Esophagus (tissue), 2 donors: Measurements from ENCODE around the gene GPR26. TPM values are rescaled to one million over a fixed set of nuclear protein-coding genes. Genes with fewer than 3 reads are reported as not detected.

Source experiments
- H3K27ac ChIP-seq, 2 donors: one replicate each; pipeline ENCODE4 v1.5.1; 2013; ENCODE audit warnings: low read depth in 2 of 2, mild to moderate bottlenecking in 2 of 2, inconsistent platforms in 1 of 2, low read length in 1 of 2, moderate library complexity in 1 of 2
- H3K27me3 ChIP-seq, 2 donors: one replicate each; pipeline ENCODE4 v1.6.1; 2013; ENCODE audit warnings: low read length in 2 of 2, control low read depth in 1 of 2, mild to moderate bottlenecking in 1 of 2; ENCODE audit not compliant: insufficient read depth in 2 of 2, control insufficient read depth in 1 of 2
- H3K36me3 ChIP-seq, 2 donors: one replicate each; pipeline ENCODE4 v1.6.1; 2013; ENCODE audit warnings: low read length in 1 of 2; ENCODE audit not compliant: control insufficient read depth in 2 of 2, insufficient read depth in 2 of 2
- H3K4me1 ChIP-seq, 2 donors: one replicate each; pipeline ENCODE4 v1.6.1; 2013; ENCODE audit warnings: low read length in 1 of 2; ENCODE audit not compliant: control insufficient read depth in 2 of 2, insufficient read depth in 2 of 2
- H3K4me3 ChIP-seq, 2 donors: one replicate each; pipeline ENCODE4 v1.5.1; 2013; ENCODE audit warnings: low read length in 2 of 2, mild to moderate bottlenecking in 2 of 2, low read depth in 1 of 2, moderate library complexity in 1 of 2
- H3K9me3 ChIP-seq, 2 donors: one replicate each; pipeline ENCODE4 v1.6.1; 2013; ENCODE audit warnings: mild to moderate bottlenecking in 2 of 2, low read depth in 1 of 2, low read length in 1 of 2, moderate library complexity in 1 of 2; ENCODE audit not compliant: control insufficient read depth in 2 of 2, insufficient read depth in 1 of 2
- WGBS, 2 donors: extraction: QIAGEN DNeasy Blood & Tissue Kit; methylation state at CpG; one replicate each; pipeline ENCODE4 v1.1.7; 2013; 5-methylcytosine and 5-hydroxymethylcytosine counted together
- polyA plus RNA-seq, 2 donors: library from polyadenylated mRNA; stranded (reverse); fragments of 200-250 nt; gene quantifications; one replicate each; pipeline ENCODE4 v1.2.3, GENCODE V29; 2013
- donor health status: healthy with polysubstance abuse.
- donor health status: Bipolar disorder and iron deficiency.

The GPR26 gene
- polyA plus RNA-seq, 2 donors, result not detected

- Histone ChIP-seq H3K27ac (no peak overlapping the region), H3K27me3 (peaks cover under 1 to 4% of the 10 kb centered on the region in 2 donors), H3K36me3 (no peaks in the 10 kb centered on the region), H3K4me1 (no peaks in the 10 kb centered on the region), H3K4me3 (no peak overlapping the region), H3K9me3 (peaks cover 0 to 2% of the 10 kb centered on the region in 2 donors)
- WGBS, 2 donors, result 49 to 63% methylated on average over 1 of the region's 1 CpG
Measured at GRCh38 chr10:123673198-123673597, 7.0 kb downstream of the GPR26 start.

DNA sequence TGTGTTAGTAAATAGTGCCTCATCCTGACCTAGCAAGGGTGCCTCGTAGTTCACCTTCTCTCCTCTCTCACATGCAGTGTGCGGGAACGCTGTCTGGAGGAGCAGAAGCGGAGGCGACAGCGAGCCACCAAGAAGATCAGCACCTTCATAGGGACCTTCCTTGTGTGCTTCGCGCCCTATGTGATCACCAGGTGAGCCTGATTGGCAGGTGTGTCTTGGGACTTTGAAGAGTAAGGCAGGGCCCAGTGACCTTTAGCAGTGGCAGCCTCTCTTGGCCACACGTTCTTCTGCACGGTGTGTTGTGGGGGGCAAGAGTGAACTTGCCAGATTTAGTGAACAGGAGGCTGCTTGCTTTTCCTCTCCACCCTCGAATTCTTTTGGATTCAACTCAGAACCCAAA lies 8.6 kb downstream of the GPR26 start:
- WGBS, 2 donors, result 77% methylated on average over 11 of the region's 11 CpGs
- Histone ChIP-seq H3K9me3 (peaks cover 0 to 2% of the 10 kb centered on the region in 2 donors), H3K36me3 (no peaks in the 10 kb centered on the region), H3K4me3 (no peak overlapping the region), H3K4me1 (no peaks in the 10 kb centered on the region), H3K27me3 (peaks cover 0 to 1% of the 10 kb centered on the region in 2 donors), H3K27ac (no peak overlapping the region)

- 41 to 58% methylated on average over 4 of the region's 4 CpGs for WGBS, 2 donors
- H3K27me3 ChIP-seq, result no peaks in the 10 kb centered on the region
- no peak overlapping the region for H3K27ac ChIP-seq
- H3K36me3 ChIP-seq, result no peaks in the 10 kb centered on the region
- peaks cover 0 to 2% of the 10 kb centered on the region in 2 donors for H3K9me3 ChIP-seq
- no peak overlapping the region for H3K4me3 ChIP-seq
- H3K4me1 ChIP-seq, result no peaks in the 10 kb centered on the region
Measured at GRCh38 chr10:123675811-123676210, 9.7 kb downstream of the GPR26 start.

DNA sequence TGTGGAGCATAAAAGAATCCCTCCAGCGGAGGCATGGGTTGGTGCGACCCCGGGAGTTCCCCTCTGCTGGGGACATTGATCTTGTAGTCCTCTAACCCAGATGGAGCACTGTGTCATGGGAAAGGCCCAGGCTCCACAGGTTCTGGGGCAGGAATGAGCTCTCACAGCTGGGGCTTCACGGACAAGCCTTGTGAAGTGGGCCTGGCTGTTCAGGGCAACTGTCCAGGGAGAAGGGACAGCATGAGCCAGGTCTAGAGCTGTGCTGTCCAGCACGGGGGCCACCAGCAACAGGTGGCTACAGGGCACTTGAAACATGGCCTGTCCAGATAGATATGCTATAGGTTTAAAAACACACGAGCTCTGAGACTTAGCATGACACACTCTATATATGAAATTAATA lies 11.4 kb downstream of the GPR26 start:
- 66 to 78% methylated on average over 6 of the region's 6 CpGs for WGBS, 2 donors
- no peaks in the 10 kb centered on the region for H3K27me3 ChIP-seq
- H3K9me3 ChIP-seq, result peaks cover 0 to 2% of the 10 kb centered on the region in 2 donors
- H3K4me1 ChIP-seq, result no peaks in the 10 kb centered on the region
- H3K4me3 ChIP-seq, result no peak overlapping the region
- no peaks in the 10 kb centered on the region for H3K36me3 ChIP-seq
- no peak overlapping the region for H3K27ac ChIP-seq

GRCh38 chr10:123678376-123678775 lies 12.2 kb downstream of the GPR26 start:
- Histone ChIP-seq H3K4me3 (no peak overlapping the region), H3K27ac (no peak overlapping the region), H3K4me1 (no peaks in the 10 kb centered on the region), H3K36me3 (no peaks in the 10 kb centered on the region), H3K9me3 (peaks cover 0 to 2% of the 10 kb centered on the region in 2 donors), H3K27me3 (no peaks in the 10 kb centered on the region)
- WGBS, 2 donors, result 53 to 65% methylated on average over 5 of the region's 5 CpGs

- Histone ChIP-seq H3K9me3 (no peaks in the 10 kb centered on the region), H3K4me1 (no peaks in the 10 kb centered on the region), H3K27ac (no peak overlapping the region), H3K36me3 (no peaks in the 10 kb centered on the region), H3K4me3 (no peak overlapping the region), H3K27me3 (no peaks in the 10 kb centered on the region)
- 80 to 82% methylated on average over 9 of the region's 9 CpGs for WGBS, 2 donors
Measured at GRCh38 chr10:123681285-123681684, 15.1 kb downstream of the GPR26 start.

DNA sequence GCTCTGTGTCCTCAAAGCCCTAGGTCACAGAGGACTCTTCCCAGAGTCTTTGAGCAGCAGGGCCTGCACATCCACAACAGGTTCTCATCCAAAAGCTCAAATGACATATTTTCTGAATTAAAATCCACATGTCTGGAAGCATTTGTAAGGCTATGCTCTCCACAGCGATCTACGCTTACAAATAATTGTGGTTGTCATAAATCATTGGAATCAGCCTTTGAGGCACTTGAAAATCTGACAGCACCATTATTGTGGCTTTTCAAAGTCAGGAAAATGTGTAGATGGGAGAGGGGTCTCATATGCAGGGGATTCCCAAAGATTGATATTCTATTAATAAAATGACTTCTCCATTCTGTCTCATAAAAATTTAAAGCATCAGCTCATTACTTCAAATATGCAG lies 16.3 kb downstream of the GPR26 start:
- Histone ChIP-seq H3K4me1 (no peaks in the 10 kb centered on the region), H3K9me3 (no peaks in the 10 kb centered on the region), H3K27ac (no peak overlapping the region), H3K4me3 (no peak overlapping the region), H3K27me3 (no peaks in the 10 kb centered on the region), H3K36me3 (no peaks in the 10 kb centered on the region)
- 83 to 85% methylated on average over 2 of the region's 2 CpGs for WGBS, 2 donors

DNA sequence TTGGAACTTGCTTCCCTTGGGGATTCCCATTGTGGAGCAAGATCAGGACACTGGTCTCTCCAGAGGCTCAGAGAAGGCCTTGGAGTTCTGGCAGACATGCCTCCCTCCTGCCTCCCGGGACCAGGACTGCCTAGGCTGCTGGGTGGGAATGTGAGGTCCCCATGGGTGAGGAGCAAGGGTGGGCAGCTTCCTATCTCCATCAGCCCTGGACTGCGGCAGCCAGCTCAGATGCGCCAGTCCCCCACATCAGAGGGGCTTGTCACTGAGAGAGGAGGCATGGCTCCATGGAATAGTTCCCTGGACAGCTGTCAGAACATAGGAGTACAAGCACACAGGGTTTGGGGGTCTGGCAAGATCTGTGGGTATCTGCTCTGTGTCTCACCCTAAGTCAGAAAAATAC lies 17.3 kb downstream of the GPR26 start:
- no peaks in the 10 kb centered on the region for H3K4me1 ChIP-seq
- 68 to 76% methylated on average over 3 of the region's 3 CpGs for WGBS, 2 donors
- H3K27ac ChIP-seq, result no peak overlapping the region
- no peak overlapping the region for H3K4me3 ChIP-seq
- no peaks in the 10 kb centered on the region for H3K27me3 ChIP-seq
- no peaks in the 10 kb centered on the region for H3K36me3 ChIP-seq
- no peaks in the 10 kb centered on the region for H3K9me3 ChIP-seq

DNA sequence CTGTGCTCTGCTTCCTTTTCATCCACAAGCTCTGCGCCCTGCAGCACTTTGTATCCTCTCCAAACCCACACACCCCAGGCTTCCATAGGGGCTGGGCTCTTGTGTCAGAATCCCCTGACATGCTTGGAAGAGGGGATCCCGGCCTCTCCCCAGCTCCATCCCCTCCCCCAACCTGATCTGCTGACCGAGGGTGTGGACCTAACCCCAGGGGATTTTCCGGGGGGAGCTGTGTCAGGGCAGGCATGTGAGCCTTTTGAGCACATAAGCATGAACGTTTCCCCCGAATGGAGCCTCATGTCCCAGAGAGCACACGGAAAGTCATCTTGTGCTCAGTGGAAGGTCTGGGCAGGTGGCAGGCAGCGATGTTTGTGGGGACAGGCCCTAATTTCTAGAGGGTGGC lies 17.7 kb downstream of the GPR26 start:
- Histone ChIP-seq H3K27ac (no peak overlapping the region), H3K4me3 (no peak overlapping the region), H3K36me3 (no peaks in the 10 kb centered on the region), H3K4me1 (no peaks in the 10 kb centered on the region), H3K27me3 (no peaks in the 10 kb centered on the region), H3K9me3 (no peaks in the 10 kb centered on the region)
- WGBS, 2 donors, result 54 to 57% methylated on average over 8 of the region's 8 CpGs

DNA sequence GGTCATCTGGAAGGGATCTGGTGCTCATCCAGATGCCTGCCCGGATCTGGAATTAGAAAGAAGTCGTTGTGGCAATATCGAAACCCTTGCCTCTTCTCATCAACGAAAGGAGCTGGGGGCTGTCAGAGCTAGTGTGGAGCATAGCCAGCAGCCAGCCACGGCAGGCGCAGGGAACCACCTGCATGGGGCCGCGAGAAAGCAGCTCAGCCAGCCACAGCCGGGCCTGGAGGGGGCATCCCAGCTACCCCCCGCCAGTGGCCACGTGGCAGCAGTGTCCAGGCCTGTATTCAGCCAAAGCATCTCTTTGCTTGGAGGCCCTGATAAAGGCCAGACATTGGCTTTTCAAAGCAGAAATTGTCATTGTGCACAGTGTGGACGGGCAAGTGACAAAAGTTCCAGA lies 19.1 kb downstream of the GPR26 start:
- H3K27me3 ChIP-seq, result no peaks in the 10 kb centered on the region
- H3K4me3 ChIP-seq, result no peak overlapping the region
- H3K27ac ChIP-seq, result no peak overlapping the region
- H3K9me3 ChIP-seq, result no peaks in the 10 kb centered on the region
- H3K4me1 ChIP-seq, result no peaks in the 10 kb centered on the region
- 78% methylated on average over 12 of the region's 12 CpGs for WGBS, 2 donors
- no peaks in the 10 kb centered on the region for H3K36me3 ChIP-seq
